ENCODE data around the gene LIMS1.
"Not testable (repeated sequence)": the region's sequence is repeated elsewhere in the genome, so short reads cannot be mapped to it uniquely, and the experiment has no call there.

Gene LIMS1

DNA sequence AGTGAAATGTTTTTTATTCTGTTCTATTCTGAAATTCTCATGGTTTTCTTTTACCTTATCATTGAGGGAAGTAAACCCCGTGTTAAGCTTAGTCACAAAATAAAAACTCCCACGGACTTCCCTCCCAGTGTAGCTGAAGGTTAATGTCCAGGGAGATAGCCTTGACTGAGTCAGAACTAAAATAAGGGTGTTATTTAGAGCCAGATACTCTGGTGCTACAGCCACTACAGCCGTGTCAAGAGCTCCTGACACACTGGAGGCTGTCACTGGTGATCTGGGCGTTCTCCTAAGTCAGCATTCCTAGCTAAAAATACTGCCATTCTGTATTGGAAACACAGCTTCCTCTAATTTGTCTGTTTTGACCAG is 103.0 kb downstream of the LIMS1 start:
- DNase-seq: no peak

- DNase-seq: no peak
Observed at GRCh38 chr2:108640731-108641130, 106.5 kb downstream of the LIMS1 start.

- no peak for DNase-seq
Observed at GRCh38 chr2:108641756-108642155, 107.5 kb downstream of the LIMS1 start.

- no peak for DNase-seq
Observed at GRCh38 chr2:108643261-108643849, 109.1 kb downstream of the LIMS1 start.

GRCh38 chr2:108643862-108644261 is 109.6 kb downstream of the LIMS1 start:
- DNase-seq: not testable (repeated sequence)

DNA sequence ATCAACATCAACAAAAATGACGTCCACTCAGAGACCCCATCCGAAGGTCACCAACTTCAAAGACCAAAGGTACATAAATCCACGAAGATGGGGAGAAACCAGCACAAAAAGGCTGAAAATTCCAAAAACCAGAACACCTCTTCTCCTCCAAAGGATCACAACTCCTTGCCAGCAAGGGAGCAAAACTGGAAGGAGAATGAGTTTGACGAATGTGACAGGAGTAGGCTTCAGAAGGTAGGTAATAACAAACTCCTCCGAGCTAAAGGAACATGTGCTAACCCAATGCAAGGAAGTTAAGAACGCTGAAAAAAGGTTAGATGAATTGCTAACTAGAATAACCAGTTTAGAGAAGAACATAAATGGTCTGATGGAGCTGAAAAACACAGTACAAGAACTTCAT is 110.2 kb downstream of the LIMS1 start:
- not testable (repeated sequence) for DNase-seq

GRCh38 chr2:108648796-108649195 is 114.5 kb downstream of the LIMS1 start:
- not testable (repeated sequence) for DNase-seq

GRCh38 chr2:108650465-108650864 is 116.2 kb downstream of the LIMS1 start:
- not testable (repeated sequence) for DNase-seq

GRCh38 chr2:108651468-108651867 is 117.2 kb downstream of the LIMS1 start:
- not testable (repeated sequence) for DNase-seq

- DNase-seq: not testable (repeated sequence)
Observed at GRCh38 chr2:108652187-108652931, 118.1 kb downstream of the LIMS1 start.

- DNase-seq: not testable (repeated sequence)
Observed at GRCh38 chr2:108653425-108653824, 119.2 kb downstream of the LIMS1 start.

- DNase-seq: not testable (repeated sequence)
Observed at GRCh38 chr2:108653849-108654248, 119.6 kb downstream of the LIMS1 start.

- not testable (repeated sequence) for DNase-seq
Observed at GRCh38 chr2:108654521-108655125, 120.4 kb downstream of the LIMS1 start.

GRCh38 chr2:108655270-108655669 is 121.0 kb downstream of the LIMS1 start:
- DNase-seq: not testable (repeated sequence)

DNA sequence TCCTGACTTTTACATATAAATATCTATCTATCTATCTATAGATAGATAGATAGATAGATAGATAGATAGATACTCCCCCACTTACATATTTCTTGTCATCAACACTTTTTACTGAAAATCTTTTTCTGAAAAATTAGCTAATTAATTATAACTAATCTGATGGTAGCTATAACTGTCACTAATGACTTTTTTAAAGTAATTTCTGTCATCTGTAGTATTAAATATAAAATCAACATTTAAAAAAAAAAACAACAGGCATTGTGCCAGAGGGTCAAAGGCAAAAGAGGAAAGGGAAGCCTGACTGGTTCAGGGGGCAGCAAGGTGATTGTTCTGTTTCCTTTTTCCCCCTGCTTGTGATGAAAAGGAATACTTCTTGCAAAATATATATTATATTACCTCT is 122.0 kb downstream of the LIMS1 start:
- DNase-seq: not testable (repeated sequence)

- DNase-seq: not testable (repeated sequence)
Observed at GRCh38 chr2:108657517-108657916, 123.2 kb downstream of the LIMS1 start.

DNA sequence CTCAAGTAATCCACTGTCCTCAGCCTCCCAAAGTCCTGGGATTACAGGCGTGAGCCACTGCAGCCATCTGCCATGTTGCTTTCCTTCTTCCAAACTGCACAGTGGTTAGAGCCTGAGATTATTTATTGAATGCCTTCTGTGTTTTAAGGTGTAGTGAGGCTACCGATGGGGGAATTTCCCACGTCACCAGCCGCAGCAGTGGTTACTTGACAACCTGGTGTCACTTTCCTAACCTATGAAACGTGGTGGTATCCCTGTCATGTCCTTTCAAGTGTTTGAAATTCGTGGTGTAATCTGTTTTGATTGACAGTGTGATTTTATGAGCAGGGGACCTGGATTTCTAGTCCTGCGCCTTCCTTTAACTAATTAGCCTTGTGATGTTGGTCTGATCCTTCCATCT is 124.3 kb downstream of the LIMS1 start:
- not testable (repeated sequence) for DNase-seq

GRCh38 chr2:108661493-108661892 is 127.2 kb downstream of the LIMS1 start:
- DNase-seq: not testable (repeated sequence)

DNA sequence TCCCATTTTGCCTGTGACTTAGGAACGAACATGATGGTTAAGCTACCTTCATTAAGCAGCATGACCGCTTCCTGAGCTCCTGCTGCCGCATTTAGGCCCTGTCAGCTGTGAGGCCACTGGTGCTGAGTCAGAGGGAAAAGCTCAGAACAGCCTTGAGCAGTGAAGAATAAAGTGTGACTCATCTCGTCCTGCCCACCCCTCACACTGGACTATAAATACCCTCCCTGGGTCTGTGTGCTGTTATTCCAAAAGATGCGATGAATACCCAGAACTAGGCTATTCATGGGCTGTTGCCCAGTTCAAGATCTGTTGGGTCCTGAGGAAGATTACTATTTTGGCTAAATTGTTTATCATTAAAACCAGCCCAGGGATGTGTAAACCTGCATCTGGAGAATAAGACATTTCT is 127.9 kb downstream of the LIMS1 start:
- DNase-seq: peak in 1 of 3 experiments; percentile 18

GRCh38 chr2:108663346-108663745 is 129.1 kb downstream of the LIMS1 start:
- DNase-seq: not testable (repeated sequence)

DNA sequence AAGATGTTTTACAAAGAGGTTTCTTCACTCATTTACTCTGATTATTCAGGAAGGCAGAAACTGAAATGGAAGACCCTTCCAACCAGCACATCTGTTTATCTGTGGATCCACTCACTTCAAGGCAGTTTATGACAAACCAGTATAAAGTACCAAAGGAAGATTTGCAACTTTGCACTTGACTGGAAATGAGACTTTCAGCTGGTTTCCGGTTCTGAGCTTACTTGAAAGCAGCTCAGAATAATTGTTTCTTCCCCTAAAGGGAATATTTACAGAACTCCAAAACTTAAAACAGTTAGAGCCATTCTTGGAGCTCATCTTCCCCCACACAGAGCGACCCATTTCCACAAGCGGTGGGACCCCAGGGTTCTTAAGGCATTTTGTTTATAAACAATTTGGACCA is 129.8 kb downstream of the LIMS1 start:
- not testable (repeated sequence) for DNase-seq

GRCh38 chr2:108664979-108665378 is 130.7 kb downstream of the LIMS1 start:
- peak in 1 of 3 experiments; percentile 15 for DNase-seq

GRCh38 chr2:108665975-108666374 is 131.7 kb downstream of the LIMS1 start:
- not testable (repeated sequence) for DNase-seq

DNA sequence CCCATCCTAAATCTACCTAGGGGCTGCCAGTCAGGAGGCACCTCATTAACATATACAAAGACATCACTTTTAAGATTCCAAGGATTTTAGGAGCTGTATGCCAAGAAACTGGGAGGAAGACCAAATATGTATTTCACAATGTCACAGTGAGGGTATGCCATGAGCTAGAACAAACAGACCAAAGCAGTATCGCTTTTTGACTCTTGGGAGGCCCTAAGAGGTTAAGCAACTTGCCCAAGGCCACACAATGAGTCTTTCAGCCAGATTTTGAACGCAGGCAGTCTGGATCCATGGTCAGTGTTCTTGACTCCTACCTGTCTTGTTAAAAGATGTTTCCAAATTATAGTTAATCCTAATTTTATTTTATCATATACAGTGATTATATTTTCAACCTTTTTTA is 132.9 kb downstream of the LIMS1 start:
- DNase-seq: not testable (repeated sequence)

Measured in NCI-H1417 (cell line).